PC-3 (cell line): ENCODE data around the gene IL1RN. TPM values are rescaled to one million over a fixed set of nuclear protein-coding genes. Genes with fewer than 3 reads are reported as not detected.

Experiments used
- ATAC-seq: fragments of 200-7000 bp; cut with Tn5 transposase; 2 replicates; pipeline ENCODE4 v1.9.1; 2020; ENCODE audit warnings: mild to moderate bottlenecking, moderate library complexity
- BruUV-seq: library from RNA; stranded (reverse); fragments of 400-500 nt; replicated peaks from 2 replicates; lab custom pipeline; 2021; lab: Mats Ljungman, UMichigan
- CTCF ChIA-PET: fragments of 300-600 bp; sonication (Branson Sonifier 250); formaldehyde crosslinking; loops from one replicate; lab custom pipeline; 2022; ENCODE audit warnings: antibody characterized with exemption; lab: Charles Lee
- POLR2A ChIA-PET: fragments of 300-600 bp; sonication (Branson Sonifier 250); formaldehyde crosslinking; loops from one replicate; lab custom pipeline; 2022; ENCODE audit warnings: antibody characterized with exemption; ENCODE audit not compliant: unreplicated experiment; lab: Charles Lee
- DNase-seq: peaks from one replicate; pipeline ENCODE4 v3.0.0-alpha.2; 2015
- H2AFZ ChIP-seq: fragments of 300-600 bp; sonication (generic); 2 replicates; pipeline ENCODE4 v1.6.0; 2016; ENCODE audit warnings: antibody characterized with exemption, low read length
- H3F3A ChIP-seq: fragments of 300-600 bp; sonication (generic); one replicate; pipeline ENCODE4 v1.6.0; 2017; ENCODE audit warnings: antibody characterized with exemption, low read length, control low read depth, mild to moderate bottlenecking; ENCODE audit not compliant: unreplicated experiment
- H3K27ac ChIP-seq: fragments of 300-600 bp; sonication (generic); 2 replicates; pipeline ENCODE4 v1.5.1; 2016; ENCODE audit warnings: mild to moderate bottlenecking, low read length
- H3K27me3 ChIP-seq: fragments of 300-600 bp; sonication (generic); 2 replicates; pipeline ENCODE4 v1.6.1; 2016; ENCODE audit warnings: low read length, mixed read lengths
- H3K36me3 ChIP-seq: fragments of 300-600 bp; sonication (generic); 2 replicates; pipeline ENCODE4 v1.6.1; 2016; ENCODE audit warnings: low read depth, mixed run types, low read length, mixed read lengths
- H3K4me1 ChIP-seq: fragments of 300-600 bp; sonication (generic); 2 replicates; pipeline ENCODE4 v1.5.1; 2016; ENCODE audit warnings: low read length; ENCODE audit not compliant: insufficient read depth
- H3K4me2 ChIP-seq: fragments of 300-600 bp; sonication (generic); 2 replicates; pipeline ENCODE4 v1.6.0; 2016; ENCODE audit warnings: low read length
- H3K4me3 ChIP-seq: fragments of 300-600 bp; sonication (generic); 2 replicates; pipeline ENCODE4 v1.5.1; 2016; ENCODE audit warnings: mild to moderate bottlenecking, low read length, mixed read lengths
- H3K79me2 ChIP-seq: fragments of 300-600 bp; sonication (generic); 2 replicates; pipeline ENCODE4 v1.6.1; 2017; ENCODE audit warnings: low read length, mixed read lengths
- H3K9ac ChIP-seq: fragments of 300-600 bp; sonication (generic); 2 replicates; pipeline ENCODE4 v1.6.0; 2016; ENCODE audit warnings: mild to moderate bottlenecking, low read length
- H3K9me2 ChIP-seq: fragments of 300-600 bp; sonication (generic); replicated peaks from 2 replicates; pipeline ENCODE4 v1.6.1; 2016; ENCODE audit warnings: mixed run types, low read length, mixed read lengths
- H3K9me3 ChIP-seq: fragments of 300-600 bp; sonication (generic); 2 replicates; pipeline ENCODE4 v1.6.1; 2016; ENCODE audit warnings: low read length, mixed read lengths
- H4K20me1 ChIP-seq: fragments of 300-600 bp; sonication (generic); 2 replicates; pipeline ENCODE4 v1.6.1; 2016; ENCODE audit warnings: low read length, mixed read lengths
- CTCF ChIP-seq: fragments of 300-600 bp; sonication (generic); conservative IDR thresholded peaks from 2 replicates; pipeline ENCODE4 v1.5.1; 2017; ENCODE audit warnings: antibody characterized with exemption, low read depth, mild to moderate bottlenecking, low read length
- EZH2 ChIP-seq: fragments of 300-600 bp; sonication (generic); IDR thresholded peaks from one replicate; pipeline ENCODE4 v1.6.1; 2017; ENCODE audit warnings: antibody characterized with exemption, mild to moderate bottlenecking, low read length; ENCODE audit not compliant: unreplicated experiment
- EZH2phosphoT487 ChIP-seq: fragments of 300-600 bp; sonication (generic); IDR thresholded peaks from 2 replicates; pipeline ENCODE4 v1.6.1; 2018; ENCODE audit warnings: mild to moderate bottlenecking, antibody characterized with exemption, low read length, borderline replicate concordance
- intact Hi-C: fragments of 100-400 bp; cut with micrococcal nuclease; formaldehyde crosslinking; loops from 2 replicates; pipeline ENCODE4 v1.9.0; 2023
- total RNA-seq: library from RNA; depleted of rRNA; stranded (reverse); fragments of >200 nt; gene quantifications from 2 replicates; pipeline ENCODE4 v1.2.3, GENCODE V29; 2014

IL1RN gene
- total RNA-seq, 1 experiment from 2014 or later: 1.3 TPM

- intact Hi-C loops: no loop called here
- Histone ChIP-seq H3K9ac (no peak overlapping the region), H3K79me2 (no peaks in the 10 kb centered on the region), H4K20me1 (no peaks in the 10 kb centered on the region), H3K27ac (no peak overlapping the region), H3K27me3 (no peaks in the 10 kb centered on the region), H3K4me3 (no peak overlapping the region), H3F3A (no peaks in the 10 kb centered on the region), H3K4me1 (peaks cover 23% of the 10 kb centered on the region), H3K4me2 (no peak overlapping the region), H3K9me2 (no peaks in the 10 kb centered on the region), H2AFZ (no peak overlapping the region), H3K9me3 (no peaks in the 10 kb centered on the region), H3K36me3 (no peaks in the 10 kb centered on the region)
- DNase-seq (no peak), ATAC-seq (no peak)
- ChIA-PET CTCF (no interaction called here), POLR2A (no interaction called here)
- BruUV-seq: no TSS peak
- no peak for TF ChIP-seq EZH2phosphoT487
- TF ChIP-seq EZH2: no peak
- TF ChIP-seq CTCF: no peak
These were observed 2.2 kb downstream of the IL1RN start for GRCh38 chr2:113129519-113130078.

DNA sequence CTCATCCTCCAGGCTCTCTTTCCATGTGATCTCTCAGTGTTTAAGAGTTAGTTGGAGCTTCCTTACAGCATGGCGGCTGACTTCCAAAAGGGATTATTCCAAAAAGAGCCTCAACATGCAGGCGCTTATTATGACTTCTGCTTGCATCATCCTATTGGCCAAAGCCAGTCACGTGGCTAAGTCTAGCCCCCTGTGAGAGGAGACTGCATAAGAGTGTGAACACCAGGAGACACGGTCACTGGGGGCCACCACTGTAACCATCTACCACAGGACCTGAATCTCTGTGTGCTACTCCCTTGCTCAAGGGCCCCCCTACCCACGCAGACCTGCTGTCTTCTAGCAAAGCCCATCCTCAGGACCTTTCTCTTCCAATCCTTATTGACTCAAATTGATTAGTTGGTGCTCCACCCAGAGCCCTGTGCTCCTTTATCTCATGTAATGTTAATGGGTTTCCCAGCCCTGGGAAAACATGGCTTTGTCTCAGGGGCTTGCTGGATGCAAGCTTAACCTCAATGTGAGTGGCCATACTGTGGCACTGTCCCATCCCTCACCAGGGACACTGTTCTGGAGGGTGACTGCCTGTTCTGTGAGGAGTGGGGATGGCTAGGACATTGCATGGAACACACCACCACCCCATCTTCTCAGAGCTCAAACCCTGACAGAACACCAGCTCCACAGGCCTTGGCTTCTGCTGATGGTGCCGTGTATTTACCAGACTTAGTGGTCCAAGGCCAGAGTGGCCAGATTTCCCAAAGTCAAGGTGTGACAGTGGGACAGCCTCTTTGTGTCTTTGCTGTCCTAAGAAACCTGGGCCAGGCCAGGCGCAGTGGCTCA lies 4.2 kb downstream of the IL1RN start:
- no peaks in the 10 kb centered on the region for H3K36me3 ChIP-seq
- BruUV-seq: no TSS peak
- H4K20me1 ChIP-seq: no peaks in the 10 kb centered on the region
- DNase-seq (no peak), ATAC-seq (no peak)
- H3K4me3 ChIP-seq: no peak overlapping the region
- no peaks in the 10 kb centered on the region for H3F3A ChIP-seq
- intact Hi-C loops: no loop called here
- no peak overlapping the region for H3K9ac ChIP-seq
- TF ChIP-seq EZH2: no peak
- TF ChIP-seq EZH2phosphoT487: no peak
- no peak for TF ChIP-seq CTCF
- no peaks in the 10 kb centered on the region for H3K79me2 ChIP-seq
- H3K4me2 ChIP-seq: no peak overlapping the region
- no peaks in the 10 kb centered on the region for H3K9me2 ChIP-seq
- H2AFZ ChIP-seq: no peak overlapping the region
- peaks cover 14% of the 10 kb centered on the region for H3K4me1 ChIP-seq
- no peak overlapping the region for H3K27ac ChIP-seq
- no peaks in the 10 kb centered on the region for H3K27me3 ChIP-seq
- CTCF ChIA-PET: no interaction called here
- POLR2A ChIA-PET: no interaction called here
- H3K9me3 ChIP-seq: no peaks in the 10 kb centered on the region

DNA sequence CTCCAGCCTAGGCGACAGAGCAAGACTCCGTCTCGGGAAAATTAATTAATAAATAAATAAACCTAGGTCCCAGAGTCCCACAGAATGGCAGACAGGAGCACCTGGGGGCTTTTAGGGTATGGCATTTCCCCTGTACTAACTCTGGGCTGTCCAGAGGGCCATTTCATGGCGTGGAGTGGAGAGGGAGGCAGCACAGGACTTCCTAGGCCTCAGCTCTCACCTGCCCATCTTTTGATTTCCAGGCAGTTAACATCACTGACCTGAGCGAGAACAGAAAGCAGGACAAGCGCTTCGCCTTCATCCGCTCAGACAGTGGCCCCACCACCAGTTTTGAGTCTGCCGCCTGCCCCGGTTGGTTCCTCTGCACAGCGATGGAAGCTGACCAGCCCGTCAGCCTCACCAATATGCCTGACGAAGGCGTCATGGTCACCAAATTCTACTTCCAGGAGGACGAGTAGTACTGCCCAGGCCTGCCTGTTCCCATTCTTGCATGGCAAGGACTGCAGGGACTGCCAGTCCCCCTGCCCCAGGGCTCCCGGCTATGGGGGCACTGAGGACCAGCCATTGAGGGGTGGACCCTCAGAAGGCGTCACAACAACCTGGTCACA lies 5.1 kb downstream of the IL1RN start:
- POLR2A ChIA-PET: no interaction called here
- no peak for ATAC-seq

More for the DNA sequence above, 5.1 kb downstream of the IL1RN start:
- Histone ChIP-seq H3K27ac (no peak overlapping the region), H3K36me3 (no peaks in the 10 kb centered on the region), H4K20me1 (no peaks in the 10 kb centered on the region), H3F3A (no peaks in the 10 kb centered on the region), H3K9ac (no peak overlapping the region), H2AFZ (no peak overlapping the region), H3K79me2 (no peaks in the 10 kb centered on the region), H3K4me2 (no peak overlapping the region), H3K9me2 (no peaks in the 10 kb centered on the region), H3K9me3 (no peaks in the 10 kb centered on the region), H3K4me3 (no peak overlapping the region), H3K27me3 (no peaks in the 10 kb centered on the region), H3K4me1 (peaks cover 14% of the 10 kb centered on the region)
- CTCF ChIA-PET: no interaction called here
- TF ChIP-seq CTCF (no peak), EZH2phosphoT487 (no peak), EZH2 (no peak)
- intact Hi-C loops: no loop called here
- DNase-seq: no peak
- no TSS peak for BruUV-seq
